PC-3 (cell line): ENCODE results near the gene MAD1L1. TPM values are rescaled to one million over a fixed set of nuclear protein-coding genes. Genes with fewer than 3 reads are reported as not detected.

Experiments used
- ATAC-seq: fragments of 200-7000 bp; cut with Tn5 transposase; 2 replicates; pipeline ENCODE4 v1.9.1; 2020; ENCODE audit warnings: mild to moderate bottlenecking, moderate library complexity
- BruUV-seq: library from RNA; stranded (reverse); fragments of 400-500 nt; replicated peaks from 2 replicates; lab custom pipeline; 2021; lab: Mats Ljungman, UMichigan
- CTCF ChIA-PET: fragments of 300-600 bp; sonication (Branson Sonifier 250); formaldehyde crosslinking; loops from one replicate; lab custom pipeline; 2022; ENCODE audit warnings: antibody characterized with exemption; lab: Charles Lee
- POLR2A ChIA-PET: fragments of 300-600 bp; sonication (Branson Sonifier 250); formaldehyde crosslinking; loops from one replicate; lab custom pipeline; 2022; ENCODE audit warnings: antibody characterized with exemption; ENCODE audit not compliant: unreplicated experiment; lab: Charles Lee
- DNase-seq: peaks from one replicate; pipeline ENCODE4 v3.0.0-alpha.2; 2015
- H2AFZ ChIP-seq: fragments of 300-600 bp; sonication (generic); 2 replicates; pipeline ENCODE4 v1.6.0; 2016; ENCODE audit warnings: antibody characterized with exemption, low read length
- H3F3A ChIP-seq: fragments of 300-600 bp; sonication (generic); one replicate; pipeline ENCODE4 v1.6.0; 2017; ENCODE audit warnings: antibody characterized with exemption, low read length, control low read depth, mild to moderate bottlenecking; ENCODE audit not compliant: unreplicated experiment
- H3K27ac ChIP-seq: fragments of 300-600 bp; sonication (generic); 2 replicates; pipeline ENCODE4 v1.5.1; 2016; ENCODE audit warnings: mild to moderate bottlenecking, low read length
- H3K27me3 ChIP-seq: fragments of 300-600 bp; sonication (generic); 2 replicates; pipeline ENCODE4 v1.6.1; 2016; ENCODE audit warnings: low read length, mixed read lengths
- H3K36me3 ChIP-seq: fragments of 300-600 bp; sonication (generic); 2 replicates; pipeline ENCODE4 v1.6.1; 2016; ENCODE audit warnings: low read depth, mixed run types, low read length, mixed read lengths
- H3K4me1 ChIP-seq: fragments of 300-600 bp; sonication (generic); 2 replicates; pipeline ENCODE4 v1.5.1; 2016; ENCODE audit warnings: low read length; ENCODE audit not compliant: insufficient read depth
- H3K4me2 ChIP-seq: fragments of 300-600 bp; sonication (generic); 2 replicates; pipeline ENCODE4 v1.6.0; 2016; ENCODE audit warnings: low read length
- H3K4me3 ChIP-seq: fragments of 300-600 bp; sonication (generic); 2 replicates; pipeline ENCODE4 v1.5.1; 2016; ENCODE audit warnings: mild to moderate bottlenecking, low read length, mixed read lengths
- H3K79me2 ChIP-seq: fragments of 300-600 bp; sonication (generic); 2 replicates; pipeline ENCODE4 v1.6.1; 2017; ENCODE audit warnings: low read length, mixed read lengths
- H3K9ac ChIP-seq: fragments of 300-600 bp; sonication (generic); 2 replicates; pipeline ENCODE4 v1.6.0; 2016; ENCODE audit warnings: mild to moderate bottlenecking, low read length
- H3K9me2 ChIP-seq: fragments of 300-600 bp; sonication (generic); replicated peaks from 2 replicates; pipeline ENCODE4 v1.6.1; 2016; ENCODE audit warnings: mixed run types, low read length, mixed read lengths
- H3K9me3 ChIP-seq: fragments of 300-600 bp; sonication (generic); 2 replicates; pipeline ENCODE4 v1.6.1; 2016; ENCODE audit warnings: low read length, mixed read lengths
- H4K20me1 ChIP-seq: fragments of 300-600 bp; sonication (generic); 2 replicates; pipeline ENCODE4 v1.6.1; 2016; ENCODE audit warnings: low read length, mixed read lengths
- CTCF ChIP-seq: fragments of 300-600 bp; sonication (generic); conservative IDR thresholded peaks from 2 replicates; pipeline ENCODE4 v1.5.1; 2017; ENCODE audit warnings: antibody characterized with exemption, low read depth, mild to moderate bottlenecking, low read length
- EZH2 ChIP-seq: fragments of 300-600 bp; sonication (generic); IDR thresholded peaks from one replicate; pipeline ENCODE4 v1.6.1; 2017; ENCODE audit warnings: antibody characterized with exemption, mild to moderate bottlenecking, low read length; ENCODE audit not compliant: unreplicated experiment
- EZH2phosphoT487 ChIP-seq: fragments of 300-600 bp; sonication (generic); IDR thresholded peaks from 2 replicates; pipeline ENCODE4 v1.6.1; 2018; ENCODE audit warnings: mild to moderate bottlenecking, antibody characterized with exemption, low read length, borderline replicate concordance
- intact Hi-C: fragments of 100-400 bp; cut with micrococcal nuclease; formaldehyde crosslinking; loops from 2 replicates; pipeline ENCODE4 v1.9.0; 2023
- total RNA-seq: library from RNA; depleted of rRNA; stranded (reverse); fragments of >200 nt; gene quantifications from 2 replicates; pipeline ENCODE4 v1.2.3, GENCODE V29; 2014

The MAD1L1 gene
- total RNA-seq, 1 experiment from 2014 or later = 88.4 TPM

- no peaks in the 10 kb centered on the region for H3K27me3 ChIP-seq
- DNase-seq (no peak), ATAC-seq (no peak)
- H3K79me2 ChIP-seq = peaks cover 58% of the 10 kb centered on the region
- no peak overlapping the region; the same call in 1 of the 2 replicates for H3K4me3 ChIP-seq
- no peaks in the 10 kb centered on the region for H3K9me3 ChIP-seq
- H3K9ac ChIP-seq = no peak overlapping the region
- ChIA-PET POLR2A (no interaction called here), CTCF (no interaction called here)
- H3F3A ChIP-seq = no peaks in the 10 kb centered on the region
- no peak overlapping the region for H2AFZ ChIP-seq
- no peak overlapping the region for H3K27ac ChIP-seq
- no peak overlapping the region for H3K4me2 ChIP-seq
- TF ChIP-seq EZH2phosphoT487 (no peak), CTCF (no peak), EZH2 (no peak)
- H3K4me1 ChIP-seq = peaks cover 12% of the 10 kb centered on the region
- H3K9me2 ChIP-seq = no peaks in the 10 kb centered on the region
- H4K20me1 ChIP-seq = no peaks in the 10 kb centered on the region
- intact Hi-C loops = no loop called here
- no TSS peak for BruUV-seq
- peaks cover 32% of the 10 kb centered on the region for H3K36me3 ChIP-seq
Measured at GRCh38 chr7:2230882-2231281, 1.9 kb downstream of the MAD1L1 start.

- Histone ChIP-seq H3K79me2 (peaks cover 58% of the 10 kb centered on the region), H3K27ac (no peak overlapping the region)
Measured at GRCh38 chr7:2230226-2230625, 2.5 kb downstream of the MAD1L1 start.

More at GRCh38 chr7:2230226-2230625, 2.5 kb downstream of the MAD1L1 start:
- H3K9ac ChIP-seq = no peak overlapping the region
- POLR2A ChIA-PET = no interaction called here
- peaks cover 28% of the 10 kb centered on the region for H3K36me3 ChIP-seq
- no peaks in the 10 kb centered on the region for H3F3A ChIP-seq
- TF ChIP-seq EZH2 = no peak
- no peak for TF ChIP-seq EZH2phosphoT487
- no peak for TF ChIP-seq CTCF
- H3K9me2 ChIP-seq = no peaks in the 10 kb centered on the region
- no peaks in the 10 kb centered on the region for H4K20me1 ChIP-seq
- no peak for DNase-seq
- peaks cover 18% of the 10 kb centered on the region for H3K4me1 ChIP-seq
- H3K4me2 ChIP-seq = no peak overlapping the region
- no peak overlapping the region for H3K4me3 ChIP-seq
- H3K27me3 ChIP-seq = no peaks in the 10 kb centered on the region
- no peaks in the 10 kb centered on the region for H3K9me3 ChIP-seq
- no peak overlapping the region for H2AFZ ChIP-seq
- CTCF ChIA-PET = no interaction called here
- intact Hi-C loops = no loop called here
- BruUV-seq = no TSS peak
- no peak for ATAC-seq
